Mucosa of stomach (tissue), 1 donor: ENCODE results near the gene MED25.

ENCODE experiments used
- H3K27me3 ChIP-seq: one replicate; pipeline ENCODE4 v1.7.0; 2013; ENCODE audit warnings: mild to moderate bottlenecking, low read length; ENCODE audit not compliant: control insufficient read depth, insufficient read depth
- H3K36me3 ChIP-seq: one replicate; pipeline ENCODE4 v1.7.0; 2013; ENCODE audit warnings: low read length; ENCODE audit not compliant: control insufficient read depth, insufficient read depth
- H3K4me1 ChIP-seq: one replicate; pipeline ENCODE4 v1.7.0; 2013; ENCODE audit warnings: mild to moderate bottlenecking, low read length; ENCODE audit not compliant: control insufficient read depth, insufficient read depth
- H3K4me3 ChIP-seq: one replicate; pipeline ENCODE4 v1.7.0; 2013; ENCODE audit warnings: low read length
- H3K9ac ChIP-seq: one replicate; pipeline ENCODE4 v1.7.0; 2013; ENCODE audit warnings: mild to moderate bottlenecking, low read length, moderate library complexity
- H3K9me3 ChIP-seq: one replicate; pipeline ENCODE4 v1.7.0; 2013; ENCODE audit warnings: mild to moderate bottlenecking, low read length, moderate library complexity; ENCODE audit not compliant: control insufficient read depth
- donor health status: Pancreatic carcinoma.

MED25 gene

DNA sequence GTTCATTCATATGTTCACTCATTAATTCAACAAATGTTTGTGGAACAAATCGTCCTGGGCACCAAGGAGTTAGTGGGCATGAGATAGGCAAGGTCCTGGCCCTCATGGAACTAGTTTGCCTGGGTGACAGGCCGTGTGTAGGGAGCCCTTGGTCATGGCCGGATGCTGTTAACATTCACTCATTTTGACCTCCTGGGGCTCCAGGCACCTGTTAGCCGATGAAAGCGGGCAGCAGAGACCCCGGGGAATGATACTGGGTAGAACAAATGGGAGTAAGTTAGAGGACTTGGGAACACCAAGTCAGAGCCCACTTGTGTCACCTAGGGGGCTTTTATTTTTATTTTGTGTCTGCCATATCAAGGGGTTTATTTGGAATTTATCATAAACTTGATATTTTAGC, 6.6 kb downstream of the MED25 start:
- Histone ChIP-seq H3K4me1 (peaks cover under 1% of the 10 kb centered on the region), H3K36me3 (no peaks in the 10 kb centered on the region), H3K27me3 (no peaks in the 10 kb centered on the region), H3K9me3 (no peaks in the 10 kb centered on the region), H3K4me3 (no peak overlapping the region), H3K9ac (no peak overlapping the region)

DNA sequence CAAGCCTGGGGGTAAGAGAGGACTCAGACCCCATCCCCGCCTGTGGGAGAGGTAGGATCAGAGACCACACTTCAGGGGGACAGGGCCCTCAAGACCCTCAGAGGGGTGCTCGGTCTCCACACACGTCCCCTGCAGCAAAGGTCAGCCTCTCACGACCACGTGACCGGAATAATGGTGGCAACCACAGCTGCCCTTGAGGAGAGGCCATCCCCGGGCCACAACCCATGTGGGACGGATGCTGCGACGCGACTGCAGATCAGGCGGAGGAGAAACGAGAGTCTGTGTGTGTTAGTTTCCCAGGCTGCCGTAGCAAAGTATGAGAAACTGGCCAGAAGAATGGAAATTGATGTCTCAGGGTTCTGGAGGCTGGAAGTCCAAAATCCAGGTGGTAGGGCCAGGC, 8.9 kb downstream of the MED25 start:
- no peaks in the 10 kb centered on the region for H3K9me3 ChIP-seq
- H3K36me3 ChIP-seq: peaks cover 6% of the 10 kb centered on the region
- H3K9ac ChIP-seq: no peak overlapping the region
- H3K4me1 ChIP-seq: no peaks in the 10 kb centered on the region
- H3K4me3 ChIP-seq: no peak overlapping the region
- no peaks in the 10 kb centered on the region for H3K27me3 ChIP-seq

DNA sequence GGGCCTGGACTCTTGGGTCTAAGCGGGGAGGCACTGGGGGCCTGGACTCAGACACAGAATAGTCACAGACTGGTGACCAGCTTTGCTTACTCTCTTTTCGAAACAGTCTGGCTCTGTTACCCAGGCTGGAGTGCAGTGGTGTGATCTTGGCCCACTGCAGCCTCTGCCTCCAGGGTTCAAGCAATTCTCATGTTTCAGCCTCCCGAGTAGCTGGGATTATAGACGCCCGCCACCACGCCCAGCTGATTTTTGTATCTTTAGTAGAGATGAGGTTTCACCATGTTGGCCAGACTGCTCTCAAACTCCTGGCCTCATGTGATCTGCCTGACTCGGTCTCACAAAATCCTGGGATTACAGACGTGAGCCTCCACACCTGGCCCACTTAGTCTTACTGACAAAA, 11.1 kb downstream of the MED25 start:
- H3K4me3 ChIP-seq: no peak overlapping the region
- peaks cover 6% of the 10 kb centered on the region for H3K36me3 ChIP-seq

DNA sequence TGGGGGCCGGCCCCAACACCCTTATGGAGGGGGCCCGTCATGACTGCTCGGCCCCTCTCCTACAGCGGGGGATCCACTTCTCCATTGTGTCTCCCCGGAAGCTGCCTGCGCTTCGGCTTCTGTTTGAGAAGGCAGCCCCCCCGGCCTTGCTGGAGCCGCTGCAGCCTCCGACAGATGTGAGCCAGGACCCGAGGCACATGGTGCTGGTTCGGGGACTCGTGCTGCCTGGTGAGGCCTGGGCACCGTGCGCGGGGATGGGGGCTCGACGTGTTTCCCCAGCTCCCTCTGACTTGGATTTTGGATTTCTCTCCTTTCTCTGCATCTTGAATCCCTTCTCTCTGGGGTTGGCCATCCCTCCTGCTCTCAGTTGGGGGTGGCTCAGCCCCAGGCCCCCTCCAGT, 11.6 kb downstream of the MED25 start:
- no peaks in the 10 kb centered on the region for H3K9me3 ChIP-seq
- H3K36me3 ChIP-seq: peaks cover 6% of the 10 kb centered on the region
- H3K4me1 ChIP-seq: no peaks in the 10 kb centered on the region
- no peak overlapping the region for H3K9ac ChIP-seq
- no peaks in the 10 kb centered on the region for H3K27me3 ChIP-seq
- H3K4me3 ChIP-seq: no peak overlapping the region

More for the DNA sequence above, 11.1 kb downstream of the MED25 start:
- Histone ChIP-seq H3K4me1 (no peaks in the 10 kb centered on the region), H3K27me3 (no peaks in the 10 kb centered on the region), H3K9ac (no peak overlapping the region), H3K9me3 (no peaks in the 10 kb centered on the region)

DNA sequence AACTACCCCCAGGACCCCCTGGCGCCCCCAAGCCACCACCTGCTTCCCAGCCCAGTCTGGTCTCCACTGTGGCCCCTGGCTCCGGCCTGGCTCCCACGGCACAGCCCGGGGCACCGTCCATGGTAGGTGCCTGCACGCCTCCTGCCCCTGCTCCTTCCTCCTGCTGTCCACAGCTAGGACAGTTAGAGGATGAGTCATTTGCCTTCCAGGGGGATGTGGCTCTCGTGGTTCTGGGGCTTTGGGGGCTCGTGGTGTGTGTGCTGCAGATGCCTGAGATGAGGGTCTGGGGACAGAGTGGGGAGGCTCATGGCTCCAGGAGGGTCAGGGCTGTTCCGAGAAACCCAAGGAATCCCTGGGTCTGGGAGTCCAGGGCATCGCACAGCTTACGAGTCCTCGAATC, 12.7 kb downstream of the MED25 start:
- Histone ChIP-seq H3K36me3 (peaks cover 6% of the 10 kb centered on the region), H3K4me3 (no peak overlapping the region), H3K27me3 (no peaks in the 10 kb centered on the region), H3K4me1 (no peaks in the 10 kb centered on the region), H3K9me3 (no peaks in the 10 kb centered on the region), H3K9ac (no peak overlapping the region)

DNA sequence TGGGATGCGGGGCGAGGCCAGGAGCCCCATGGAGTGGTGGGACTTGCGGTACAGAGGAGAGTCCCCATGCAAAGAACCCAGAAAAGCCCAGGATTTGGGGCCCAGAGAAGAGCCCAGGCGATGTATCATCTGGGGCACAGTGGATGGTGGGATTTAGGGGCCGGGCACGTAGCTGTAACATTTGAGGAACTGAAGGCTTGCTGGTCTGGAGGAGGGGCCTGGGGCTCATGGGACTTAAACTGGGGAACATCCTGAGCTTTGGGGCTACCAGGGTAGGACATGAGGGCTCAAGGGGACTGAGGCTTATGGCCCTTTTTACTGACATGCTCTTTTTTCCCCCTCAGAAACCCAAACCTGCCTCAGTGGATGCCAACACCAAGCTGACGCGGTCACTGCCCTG, 13.5 kb downstream of the MED25 start:
- Histone ChIP-seq H3K4me1 (no peaks in the 10 kb centered on the region), H3K27me3 (no peaks in the 10 kb centered on the region), H3K9ac (no peak overlapping the region), H3K4me3 (no peak overlapping the region), H3K36me3 (peaks cover 6% of the 10 kb centered on the region), H3K9me3 (no peaks in the 10 kb centered on the region)

DNA sequence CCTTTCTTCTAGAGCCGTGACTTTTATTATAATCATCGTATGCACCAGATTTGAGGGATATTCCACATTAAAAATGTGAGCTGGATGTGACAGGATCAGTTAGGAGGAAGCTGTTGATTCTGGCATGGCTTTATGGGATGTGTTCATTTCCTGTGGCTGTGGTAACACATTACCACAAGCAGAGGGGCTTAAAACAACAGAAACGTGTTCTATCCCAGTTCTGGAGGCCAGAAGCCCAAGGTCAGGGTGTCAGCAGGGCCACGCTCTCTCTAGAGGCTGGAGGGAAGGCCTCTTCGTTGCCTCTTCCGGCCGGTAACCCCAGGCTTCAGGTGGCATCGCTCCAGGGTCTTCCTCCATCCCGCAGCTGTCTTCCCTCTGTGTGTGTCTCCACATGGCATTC, 14.5 kb downstream of the MED25 start:
- H3K9ac ChIP-seq: no peak overlapping the region
- no peaks in the 10 kb centered on the region for H3K9me3 ChIP-seq
- peaks cover 6% of the 10 kb centered on the region for H3K36me3 ChIP-seq
- H3K4me1 ChIP-seq: no peaks in the 10 kb centered on the region
- H3K27me3 ChIP-seq: no peaks in the 10 kb centered on the region
- no peak overlapping the region for H3K4me3 ChIP-seq

DNA sequence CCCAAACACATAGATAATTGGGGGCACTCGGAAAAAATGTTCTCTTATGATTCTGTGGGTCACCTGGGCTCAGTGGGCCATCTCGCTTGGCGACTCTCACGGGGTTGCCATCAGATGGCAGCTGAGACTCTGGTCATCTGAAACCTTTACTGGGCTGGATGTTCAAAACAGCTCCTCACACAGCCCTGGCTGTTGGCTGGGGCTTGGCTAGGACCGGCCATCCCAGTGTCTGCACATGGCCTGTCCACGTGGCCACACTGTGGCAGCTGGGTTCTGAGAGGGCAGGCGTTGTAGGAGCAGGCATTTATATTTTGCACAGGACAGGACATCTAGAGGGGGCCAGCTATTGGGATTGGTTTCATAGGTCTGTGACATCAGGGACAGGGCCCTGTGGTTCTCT, 15.5 kb downstream of the MED25 start:
- Histone ChIP-seq H3K27me3 (no peaks in the 10 kb centered on the region), H3K4me1 (no peaks in the 10 kb centered on the region), H3K4me3 (no peak overlapping the region), H3K36me3 (peaks cover 10% of the 10 kb centered on the region), H3K9ac (no peak overlapping the region), H3K9me3 (no peaks in the 10 kb centered on the region)

DNA sequence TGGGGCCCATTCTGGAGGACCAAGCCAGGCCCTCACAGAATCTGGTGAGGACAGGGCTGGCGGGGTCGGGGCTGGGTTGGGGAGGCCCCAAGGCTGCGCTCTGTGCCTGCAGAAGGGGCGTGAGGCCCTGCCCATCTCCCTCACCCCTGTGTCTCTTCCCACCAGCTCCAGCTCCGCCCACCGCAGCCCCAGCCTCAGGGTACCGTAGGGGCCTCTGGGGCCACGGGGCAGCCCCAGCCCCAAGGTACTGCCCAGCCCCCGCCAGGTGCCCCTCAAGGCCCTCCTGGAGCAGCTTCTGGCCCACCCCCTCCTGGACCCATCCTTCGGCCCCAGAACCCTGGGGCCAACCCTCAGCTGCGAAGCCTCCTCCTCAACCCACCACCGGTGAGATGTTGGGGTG, 17.5 kb downstream of the MED25 start:
- Histone ChIP-seq H3K4me1 (no peaks in the 10 kb centered on the region), H3K4me3 (no peak overlapping the region), H3K36me3 (peaks cover 13% of the 10 kb centered on the region), H3K9me3 (no peaks in the 10 kb centered on the region), H3K9ac (no peak overlapping the region), H3K27me3 (no peaks in the 10 kb centered on the region)

DNA sequence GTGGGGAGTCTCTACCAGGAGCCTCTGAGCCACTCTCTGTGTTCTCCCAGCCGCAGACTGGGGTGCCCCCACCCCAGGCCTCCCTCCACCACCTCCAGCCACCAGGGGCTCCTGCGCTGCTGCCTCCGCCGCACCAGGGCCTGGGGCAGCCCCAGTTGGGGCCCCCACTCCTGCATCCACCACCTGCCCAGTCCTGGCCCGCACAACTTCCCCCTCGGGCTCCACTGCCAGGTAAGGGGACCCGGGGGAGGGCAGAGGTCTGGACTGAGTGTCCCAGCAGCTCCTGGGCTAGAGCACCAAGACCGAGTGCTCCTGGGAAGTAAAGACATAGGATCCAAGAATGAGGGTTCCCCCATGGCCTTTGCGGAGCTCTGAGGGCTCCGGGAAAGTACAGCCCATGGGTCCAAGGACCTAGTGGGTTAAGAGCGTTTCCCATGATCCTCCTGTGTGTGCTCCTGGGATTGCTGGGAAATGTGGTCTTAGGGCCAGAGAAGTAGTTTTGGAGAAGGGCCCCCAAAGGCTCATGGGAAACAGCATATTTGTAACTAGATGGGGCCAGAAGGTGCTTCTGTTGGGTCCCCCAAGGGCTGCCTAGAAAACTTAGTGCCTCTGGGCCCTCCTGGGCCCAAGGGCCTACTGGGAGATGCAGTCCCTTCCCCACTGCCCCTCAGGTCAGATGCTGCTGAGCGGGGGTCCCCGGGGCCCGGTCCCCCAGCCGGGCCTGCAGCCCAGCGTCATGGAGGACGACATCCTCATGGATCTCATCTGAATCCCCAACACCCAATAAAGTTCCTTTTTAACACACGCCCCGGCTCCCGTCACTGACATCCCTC, 18.3 kb downstream of the MED25 start:
- H3K9ac ChIP-seq: no peak overlapping the region
- H3K4me1 ChIP-seq: no peaks in the 10 kb centered on the region
- peaks cover 7% of the 10 kb centered on the region for H3K36me3 ChIP-seq
- H3K27me3 ChIP-seq: no peaks in the 10 kb centered on the region
- H3K9me3 ChIP-seq: no peaks in the 10 kb centered on the region
- no peak overlapping the region for H3K4me3 ChIP-seq

DNA sequence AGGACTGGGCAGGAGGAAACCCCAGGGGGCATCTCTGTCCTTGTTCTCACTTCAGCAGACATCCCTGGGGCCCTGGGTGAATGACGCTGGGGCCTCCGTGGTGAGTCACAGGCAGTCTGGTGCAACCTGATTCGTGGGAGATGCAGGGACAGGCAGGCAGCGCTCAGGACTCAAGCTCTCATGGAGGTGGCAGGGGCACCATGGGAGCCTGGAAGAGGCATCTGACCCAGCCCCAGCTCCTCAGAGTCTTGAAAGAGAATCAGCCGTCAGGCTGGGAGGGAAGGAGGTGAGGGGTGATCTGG, 18.9 kb downstream of the MED25 start:
- Histone ChIP-seq H3K4me3 (no peak overlapping the region), H3K36me3 (peaks cover 7% of the 10 kb centered on the region), H3K27me3 (no peaks in the 10 kb centered on the region), H3K4me1 (no peaks in the 10 kb centered on the region), H3K9me3 (no peaks in the 10 kb centered on the region), H3K9ac (no peak overlapping the region)

DNA sequence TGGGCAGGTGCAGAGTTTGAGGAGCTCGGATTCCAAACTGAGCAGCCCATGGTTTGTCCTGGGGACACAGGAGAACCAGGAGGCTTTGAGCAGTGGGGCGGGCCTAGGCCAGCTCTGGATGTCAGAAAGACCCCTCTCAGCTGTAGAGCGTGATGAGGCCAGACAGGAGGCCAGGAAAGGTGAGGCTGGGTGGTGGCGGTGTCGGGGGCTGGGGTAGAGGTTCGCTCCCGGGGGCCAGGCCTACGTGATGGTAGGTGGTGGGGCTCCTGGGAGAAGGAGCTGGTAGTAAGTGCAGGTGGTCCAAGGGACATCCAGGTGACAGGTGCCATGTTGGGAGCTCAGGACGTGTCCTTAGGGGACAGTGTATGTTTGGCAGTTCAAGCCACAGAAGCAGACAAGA, 19.3 kb downstream of the MED25 start:
- Histone ChIP-seq H3K4me1 (no peaks in the 10 kb centered on the region), H3K36me3 (peaks cover 7% of the 10 kb centered on the region), H3K9me3 (no peaks in the 10 kb centered on the region), H3K4me3 (no peak overlapping the region), H3K9ac (no peak overlapping the region), H3K27me3 (no peaks in the 10 kb centered on the region)
